ENCODE measurements around the gene CHADL. TPM values are rescaled to one million over a fixed set of nuclear protein-coding genes. Genes with fewer than 3 reads are reported as not detected.

CHADL gene
- total and polyA plus RNA-seq, 9 of the 15 experiments (the other 6 are each of a cell fraction or from before 2014, with no cell fraction given), result not detected

- 0 out of 2 replicates have a peak, but pooled peaks have one; percentile 48 for TF ChIP-seq RREB1 (CRISPR knock-in tag; IDR thresholded peaks at IDR 0.05)
- TF ChIP-seq ARID2 (IDR thresholded peaks at IDR 0.05), result no peak
- no peak for TF ChIP-seq ZNF77 (CRISPR knock-in tag; IDR thresholded peaks at IDR 0.05)
- TF ChIP-seq ZNF583 (CRISPR knock-in tag; IDR thresholded peaks at IDR 0.05), result no peak
- TF ChIP-seq ZBTB8A (IDR thresholded peaks at IDR 0.05; ENCODE audit: partially characterized antibody), result no peak
- TF ChIP-seq NR3C1 (CRISPR knock-in tag; IDR thresholded peaks at IDR 0.05), result no peak; the same call in 1 of the 2 replicates
- TF ChIP-seq POLR2B (IDR thresholded peaks at IDR 0.05; ENCODE audit: low read depth, partially characterized antibody), result peak; percentile 59
- 0 out of 2 replicates have a peak, but pooled peaks have one; percentile 32 for TF ChIP-seq ETV5 (CRISPR knock-in tag; IDR thresholded peaks at IDR 0.05; ENCODE audit: low read depth)
- TF ChIP-seq TAF1 (IDR thresholded peaks at IDR 0.05; ENCODE audit: control insufficient read depth, extremely low read depth, insufficient read depth, low read length, severe bottlenecking), result peak; percentile 42
- peak; percentile 56; the same call in 1 of the 2 replicates for TF ChIP-seq PML (IDR thresholded peaks at IDR 0.05; ENCODE audit: low read length)
- TF ChIP-seq KLF1 (tag; IDR thresholded peaks at IDR 0.05), result no peak; the same call in 1 of the 2 replicates
- 0 out of 2 replicates have a peak, but pooled peaks have one; percentile 40 for TF ChIP-seq PHF21A (IDR thresholded peaks at IDR 0.05; ENCODE audit: borderline replicate concordance, low read depth)
- TF ChIP-seq, protein P1, sequence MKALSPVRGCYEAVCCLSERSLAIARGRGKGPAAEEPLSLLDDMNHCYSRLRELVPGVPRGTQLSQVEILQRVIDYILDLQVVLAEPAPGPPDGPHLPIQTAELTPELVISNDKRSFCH (CRISPR knock-in tag; IDR thresholded peaks at IDR 0.05), result no peak
- TF ChIP-seq, protein P1 (tag; IDR thresholded peaks at IDR 0.05), result no peak
- no peak for TF ChIP-seq TGIF2 (CRISPR knock-in tag; IDR thresholded peaks at IDR 0.05)
- TF ChIP-seq MIER1 (IDR thresholded peaks at IDR 0.05; ENCODE audit: low read depth), result no peak
- TF ChIP-seq CHCHD3 (CRISPR knock-in tag; IDR thresholded peaks at IDR 0.05), result no peak
- peak; percentile 79 for TF ChIP-seq CREB1 (IDR thresholded peaks at IDR 0.05)
- peak; percentile 73; the same call in 1 of the 2 replicates for TF ChIP-seq CREB1 (CRISPR knock-in tag; IDR thresholded peaks at IDR 0.05)
- TF ChIP-seq BRD9 (IDR thresholded peaks at IDR 0.05; ENCODE audit: low read depth, partially characterized antibody), result no peak
- TF ChIP-seq ZNF764 (CRISPR knock-in tag; IDR thresholded peaks at IDR 0.05; ENCODE audit: low read depth), result no peak
- no peak for TF ChIP-seq TAF15 (IDR thresholded peaks at IDR 0.05; ENCODE audit: low read depth, low read length)
- TF ChIP-seq FOS (IDR thresholded peaks at IDR 0.05; ENCODE audit: extremely low read depth, insufficient read length), result no peak
Observed at GRCh38 chr22:41285820-41286638, 45.3 kb upstream of the CHADL start, which contains the start of gene RANGAP1 (continued).
